ENCODE data around the gene ANKRD16.
"Not testable (repeated sequence)": the region's sequence is repeated elsewhere in the genome, so short reads cannot be mapped to it uniquely, and the experiment has no call there.

ANKRD16 gene

DNA sequence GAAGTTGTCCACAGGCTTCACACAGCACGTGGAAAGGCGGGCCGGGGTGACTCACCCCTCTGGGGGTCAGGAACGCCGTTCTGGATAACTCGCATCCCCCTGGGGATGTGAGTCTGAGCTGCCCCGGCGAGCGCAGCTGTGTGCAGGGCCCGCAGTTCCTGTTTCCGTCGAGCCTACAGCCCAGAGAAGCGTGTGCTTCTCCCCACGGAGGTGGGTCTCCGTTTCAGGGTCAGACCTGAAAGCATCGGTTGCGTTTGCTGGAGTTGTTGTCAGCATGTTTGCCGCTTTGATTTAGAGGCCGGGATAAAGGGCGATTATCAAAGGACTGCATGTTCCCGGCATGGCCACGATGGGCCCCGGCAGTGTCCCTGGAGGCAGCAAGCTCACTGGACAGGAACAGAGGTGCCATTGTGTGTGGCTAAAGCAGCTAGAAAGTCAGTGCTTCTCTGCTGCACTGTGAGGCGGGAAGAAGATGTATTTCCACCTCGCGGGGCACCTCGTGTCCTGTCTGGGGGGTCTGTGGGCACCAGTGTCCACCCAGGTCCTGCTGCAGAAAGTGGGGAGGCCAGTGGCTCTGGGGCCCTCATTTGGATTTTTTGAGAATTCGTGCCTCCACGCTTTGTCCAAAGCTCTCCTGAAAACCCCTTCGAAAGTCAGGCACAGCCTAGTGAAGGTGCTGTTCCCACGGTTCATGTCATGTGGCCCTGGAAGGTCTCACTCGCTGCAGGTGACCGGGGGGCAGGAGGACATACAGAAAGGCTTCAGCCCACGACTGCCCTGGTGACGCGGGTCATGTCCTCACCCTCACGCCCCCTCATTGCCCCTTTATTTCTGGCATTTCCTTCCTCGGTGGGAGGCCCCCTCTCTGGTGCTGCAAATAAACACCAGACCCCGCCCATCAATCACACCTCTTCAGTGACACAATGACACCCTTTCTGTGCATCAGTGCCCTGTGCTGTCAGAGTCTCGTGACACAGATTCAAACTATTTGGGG lies 49.1 kb downstream of the ANKRD16 start:
- H3K9me3 Mint-ChIP-seq, result no peaks in the 10 kb centered on the region
- no peaks in the 10 kb centered on the region for H3K36me3 Mint-ChIP-seq
- DNase-seq (ENCODE audit: low spot score in 2 of 2), result no peak
- H3K4me3 Mint-ChIP-seq, result no peak overlapping the region
- ATAC-seq, result peak; percentile 57
- peaks cover 9% of the 10 kb centered on the region for H3K4me1 Mint-ChIP-seq
- peak overlapping the region; percentile 32 for H3K27ac Mint-ChIP-seq

DNA sequence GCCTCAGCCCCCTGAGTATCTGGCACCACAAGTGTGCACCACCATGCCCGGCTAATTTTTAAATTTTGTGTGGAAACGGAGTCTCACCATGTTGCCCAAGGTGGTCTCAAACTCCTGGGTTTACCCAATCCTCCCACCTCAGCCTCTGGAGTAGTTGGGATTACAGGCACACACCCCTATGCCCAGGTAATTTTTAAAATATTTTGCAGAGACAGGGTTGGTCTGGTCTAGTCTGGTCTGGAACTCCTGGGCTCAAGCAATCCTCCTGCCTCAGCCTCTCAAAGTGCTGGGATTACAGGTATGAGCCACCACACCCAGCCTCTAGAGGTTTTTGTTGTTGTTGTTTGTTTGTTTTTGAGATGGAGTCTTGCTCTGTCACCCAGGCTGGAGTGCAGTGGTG lies 53.5 kb downstream of the ANKRD16 start:
- H3K4me1 Mint-ChIP-seq, H3K4me3 Mint-ChIP-seq, ATAC-seq: not testable (repeated sequence)

DNA sequence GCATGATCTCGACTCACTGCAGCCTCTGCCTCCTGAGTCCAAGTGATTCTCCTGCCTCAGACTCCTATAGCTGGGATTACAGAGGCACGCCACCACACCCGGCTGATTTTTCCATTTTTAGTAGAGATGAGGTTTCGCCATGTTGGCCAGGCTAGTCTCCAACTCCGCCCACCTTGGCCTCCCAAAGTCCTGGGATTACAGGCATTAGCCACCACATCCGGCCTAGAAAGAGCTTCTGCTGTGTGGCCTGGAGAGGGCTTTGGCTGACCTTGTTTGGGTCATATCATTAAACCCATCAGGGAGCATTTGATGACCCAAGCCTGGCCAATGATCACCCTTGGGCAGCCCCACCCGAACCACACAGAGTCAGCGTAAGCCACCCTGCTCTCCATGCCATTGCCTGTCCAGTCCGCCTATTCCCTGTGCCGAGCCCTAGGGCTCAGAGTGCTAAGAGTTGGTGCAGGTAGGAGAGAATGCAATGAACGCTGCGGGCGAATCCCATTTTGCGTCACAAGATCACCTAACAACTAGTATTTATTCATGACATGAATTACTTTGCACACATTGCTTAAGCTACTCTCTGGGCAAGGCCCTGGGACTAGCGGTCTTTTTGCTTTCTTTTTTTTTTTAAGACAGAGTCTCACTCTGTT lies 54.1 kb downstream of the ANKRD16 start:
- H3K9me3 Mint-ChIP-seq, result no peaks in the 10 kb centered on the region
- no peak overlapping the region for H3K27ac Mint-ChIP-seq
- H3K36me3 Mint-ChIP-seq, result no peaks in the 10 kb centered on the region
- H3K4me3 Mint-ChIP-seq, result no peak overlapping the region
- ATAC-seq, result no peak
- no peaks in the 10 kb centered on the region for H3K4me1 Mint-ChIP-seq
- DNase-seq (ENCODE audit: low spot score in 2 of 2), result no peak

More for the DNA sequence above, 53.5 kb downstream of the ANKRD16 start:
- DNase-seq (ENCODE audit: low spot score in 2 of 2); H3K9me3 Mint-ChIP-seq; H3K27ac Mint-ChIP-seq; H3K36me3 Mint-ChIP-seq: not testable (repeated sequence)

DNA sequence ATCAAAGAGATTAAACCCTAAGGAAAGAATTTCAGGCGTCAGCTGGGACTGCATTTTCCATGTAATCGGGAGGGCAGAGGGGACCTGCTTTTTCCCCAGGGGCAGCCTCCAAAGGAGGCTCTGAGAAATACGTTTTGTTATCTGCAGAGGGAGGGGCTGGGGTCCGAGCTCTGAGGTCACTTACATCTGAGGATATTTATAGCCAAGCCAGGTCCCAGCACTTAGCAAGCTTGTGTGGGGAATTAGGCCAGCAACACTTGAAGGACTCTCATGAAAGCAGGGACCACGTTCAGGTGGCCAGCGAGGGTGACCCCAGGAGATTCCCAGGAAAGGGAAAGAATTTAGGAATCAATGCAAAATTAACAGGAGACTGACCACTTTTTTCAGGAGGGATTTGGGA lies 55.9 kb downstream of the ANKRD16 start:
- ATAC-seq (no peak), DNase-seq (ENCODE audit: low spot score in 2 of 2) (no peak)
- Mint-ChIP-seq H3K36me3 (no peaks in the 10 kb centered on the region), H3K27ac (no peak overlapping the region), H3K9me3 (no peaks in the 10 kb centered on the region), H3K4me1 (no peaks in the 10 kb centered on the region), H3K4me3 (no peak overlapping the region)

DNA sequence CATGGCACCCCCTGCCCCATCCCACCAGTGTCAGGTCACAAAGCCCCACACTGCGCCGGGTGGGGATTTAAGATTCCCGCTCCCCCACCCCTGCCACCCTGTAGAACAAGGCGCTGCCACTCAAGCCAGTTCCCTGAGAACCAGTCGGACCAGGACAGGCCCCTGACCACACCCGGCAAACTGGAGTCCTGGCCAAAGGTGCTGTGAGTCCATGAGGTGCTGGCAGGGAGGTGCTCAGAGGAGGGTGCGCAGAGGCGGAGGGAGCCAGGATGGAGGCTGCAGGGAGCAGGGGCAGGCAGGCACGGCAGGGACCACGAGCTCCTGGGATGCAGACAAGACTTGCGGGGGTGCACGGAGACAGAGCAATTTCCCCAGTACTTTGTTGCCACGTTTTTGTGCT lies 56.7 kb downstream of the ANKRD16 start:
- Mint-ChIP-seq H3K9me3 (no peaks in the 10 kb centered on the region), H3K27ac (no peak overlapping the region), H3K4me3 (no peak overlapping the region), H3K36me3 (no peaks in the 10 kb centered on the region), H3K4me1 (no peaks in the 10 kb centered on the region)
- DNase-seq (ENCODE audit: low spot score in 2 of 2) (no peak), ATAC-seq (no peak)

DNA sequence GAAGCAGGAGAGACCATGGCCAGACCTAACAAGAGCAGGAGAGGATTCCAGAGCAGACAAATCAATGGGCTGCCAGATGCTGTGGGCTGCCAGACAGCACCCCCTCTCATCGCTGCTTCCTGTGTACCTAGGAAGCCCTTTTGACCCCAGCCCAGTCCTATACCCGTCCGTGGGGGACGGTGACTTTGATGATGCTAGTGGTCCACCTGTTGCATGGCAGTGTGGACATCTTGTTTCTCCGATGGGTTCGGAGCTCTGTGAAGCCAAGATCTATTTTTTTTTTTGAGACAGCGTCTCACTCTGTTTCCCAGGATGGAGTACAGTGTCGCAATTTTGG lies 58.3 kb downstream of the ANKRD16 start:
- H3K9me3 Mint-ChIP-seq, result no peaks in the 10 kb centered on the region
- H3K36me3 Mint-ChIP-seq, result no peaks in the 10 kb centered on the region
- peak overlapping the region; percentile 43 for H3K27ac Mint-ChIP-seq
- no peaks in the 10 kb centered on the region for H3K4me1 Mint-ChIP-seq
- ATAC-seq, result no peak
- H3K4me3 Mint-ChIP-seq, result no peak overlapping the region
- no peak for DNase-seq (ENCODE audit: low spot score in 2 of 2)

DNA sequence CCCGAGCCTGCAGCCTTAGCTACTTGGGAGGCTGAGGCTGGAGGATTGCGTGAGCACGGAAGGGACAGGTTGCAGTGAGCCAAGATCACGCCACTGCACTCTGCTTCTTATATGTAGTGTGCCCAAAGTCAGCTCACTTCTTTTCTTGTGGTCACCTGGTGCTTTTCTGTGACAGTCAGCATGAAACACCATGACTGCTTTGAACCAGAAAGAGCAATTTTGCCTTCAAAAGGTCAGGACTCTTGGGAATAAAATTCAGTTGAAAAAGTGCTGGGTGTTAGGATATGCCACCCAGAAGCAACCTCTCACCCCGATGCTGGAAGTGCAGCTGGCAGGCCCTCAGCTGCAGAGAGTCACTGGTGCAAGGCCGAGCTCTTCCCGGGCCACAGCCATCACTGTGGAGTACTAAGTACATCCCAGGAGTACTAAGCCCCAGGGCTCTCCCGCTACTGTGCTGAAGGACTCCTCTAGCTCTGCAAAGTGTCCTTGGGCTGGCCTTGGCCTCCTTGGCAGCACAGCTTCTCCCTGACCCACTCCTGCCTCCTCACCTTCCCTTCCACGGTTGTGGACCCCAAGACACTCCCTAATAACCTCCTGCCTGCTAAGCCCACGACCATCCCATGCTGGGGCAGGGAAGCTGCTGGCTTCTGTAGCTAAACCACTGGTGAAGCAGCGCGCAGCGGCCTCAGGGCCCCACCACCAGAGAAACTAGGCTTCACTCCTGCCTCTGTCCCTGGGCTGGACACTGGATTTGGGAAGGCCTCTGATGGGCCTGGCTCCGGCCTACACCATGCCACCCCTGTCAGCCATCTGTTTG lies 58.9 kb downstream of the ANKRD16 start:
- H3K36me3 Mint-ChIP-seq, result no peaks in the 10 kb centered on the region
- H3K27ac Mint-ChIP-seq, result peak overlapping the region; percentile 43
- H3K4me1 Mint-ChIP-seq, result no peaks in the 10 kb centered on the region
- H3K4me3 Mint-ChIP-seq, result no peak overlapping the region
- DNase-seq (ENCODE audit: low spot score in 2 of 2), result no peak
- ATAC-seq, result peak; percentile 31
- H3K9me3 Mint-ChIP-seq, result no peaks in the 10 kb centered on the region

DNA sequence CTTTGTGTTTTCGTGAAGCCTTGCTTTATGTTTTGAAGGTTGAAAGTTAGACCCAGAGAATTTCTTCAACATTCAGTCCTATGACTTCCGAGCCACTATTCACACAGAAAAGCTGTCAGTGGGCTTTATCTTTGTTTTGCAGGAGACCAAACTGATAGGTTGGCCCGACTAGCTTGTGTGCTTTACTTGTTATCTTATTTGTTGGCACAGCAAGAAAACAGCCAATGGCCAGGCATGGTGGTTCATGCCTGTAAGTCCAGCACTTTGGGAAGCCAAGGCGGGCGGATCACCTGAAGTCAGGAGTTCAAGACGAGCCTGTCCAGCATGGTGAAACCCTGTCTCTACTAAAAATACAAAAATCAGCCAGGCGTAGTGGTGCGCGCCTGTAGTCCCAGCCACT lies 60.4 kb downstream of the ANKRD16 start:
- DNase-seq (ENCODE audit: low spot score in 2 of 2) (no peak), ATAC-seq (no peak)
- Mint-ChIP-seq H3K27ac (no peak overlapping the region), H3K36me3 (no peaks in the 10 kb centered on the region), H3K9me3 (no peaks in the 10 kb centered on the region), H3K4me3 (no peak overlapping the region), H3K4me1 (no peaks in the 10 kb centered on the region)

DNA sequence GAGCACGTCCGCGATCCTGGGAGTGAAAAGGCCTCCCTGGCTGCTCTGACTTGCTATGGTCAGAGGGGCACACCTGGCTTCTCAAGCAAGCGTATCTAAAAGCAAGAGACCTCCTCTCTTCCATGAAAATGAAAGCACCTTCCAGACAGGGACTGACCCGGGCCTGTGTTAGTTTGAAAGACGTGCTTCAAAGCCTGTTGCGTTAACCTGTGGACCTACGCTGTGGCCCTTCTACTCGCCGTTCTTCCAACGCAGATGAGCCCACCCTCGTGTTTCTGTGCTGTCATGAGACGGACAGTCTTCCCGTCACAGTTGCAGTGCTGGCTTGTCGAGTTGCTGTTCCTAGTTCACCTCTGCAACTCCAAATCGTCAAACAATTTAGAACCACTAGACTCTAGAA lies 61.0 kb downstream of the ANKRD16 start:
- ATAC-seq (no peak), DNase-seq (ENCODE audit: low spot score in 2 of 2) (no peak)
- H3K4me1 Mint-ChIP-seq, result no peaks in the 10 kb centered on the region
- H3K4me3 Mint-ChIP-seq, result no peak overlapping the region
- no peak overlapping the region for H3K27ac Mint-ChIP-seq
- no peaks in the 10 kb centered on the region for H3K9me3 Mint-ChIP-seq
- no peaks in the 10 kb centered on the region for H3K36me3 Mint-ChIP-seq

DNA sequence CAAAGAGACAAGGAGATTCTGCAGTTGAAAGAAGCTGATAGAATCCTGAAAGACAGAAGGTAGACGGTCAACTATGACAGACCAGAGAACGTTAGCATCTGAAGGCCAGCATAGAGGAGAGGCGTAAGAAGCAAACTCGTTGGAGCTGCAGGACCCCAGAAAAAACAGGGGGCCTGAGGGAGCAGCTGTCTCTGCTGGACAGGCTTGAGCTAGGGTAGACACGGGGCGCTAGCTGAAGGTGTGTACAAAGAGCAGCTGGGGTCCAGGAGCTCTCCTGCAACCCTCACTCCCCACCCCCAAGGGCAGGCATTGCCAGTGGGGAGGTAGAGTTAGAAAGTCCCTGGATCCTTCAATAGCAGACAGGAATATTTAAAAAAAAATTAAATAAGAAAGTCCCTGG lies 61.9 kb downstream of the ANKRD16 start:
- no peak for DNase-seq (ENCODE audit: low spot score in 2 of 2)
- no peaks in the 10 kb centered on the region for H3K9me3 Mint-ChIP-seq
- H3K27ac Mint-ChIP-seq, result no peak overlapping the region
- ATAC-seq, result no peak
- H3K36me3 Mint-ChIP-seq, result no peaks in the 10 kb centered on the region
- no peaks in the 10 kb centered on the region for H3K4me1 Mint-ChIP-seq
- H3K4me3 Mint-ChIP-seq, result no peak overlapping the region

DNA sequence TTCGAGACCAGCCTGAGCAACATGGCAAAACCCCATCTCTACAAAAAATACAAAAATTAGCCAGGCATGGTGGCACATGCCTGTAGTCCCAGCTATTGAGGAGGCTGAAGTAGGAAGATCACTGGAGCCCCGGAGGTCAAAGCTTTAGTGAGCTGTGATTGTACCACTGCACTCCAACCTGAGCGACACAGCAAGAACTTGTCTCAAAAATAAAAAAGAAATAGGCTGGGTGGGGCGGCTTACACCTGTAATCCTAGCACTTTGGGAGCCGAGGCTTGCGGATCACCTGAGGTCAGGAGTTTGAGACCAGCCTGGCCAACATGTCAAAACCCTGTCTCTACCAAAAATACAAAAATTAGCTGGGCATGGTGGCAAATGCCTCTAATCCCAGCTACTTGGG lies 63.2 kb downstream of the ANKRD16 start:
- not testable (repeated sequence) for ATAC-seq; H3K9me3 Mint-ChIP-seq; H3K36me3 Mint-ChIP-seq; H3K27ac Mint-ChIP-seq; H3K4me3 Mint-ChIP-seq; DNase-seq (ENCODE audit: low spot score in 2 of 2); H3K4me1 Mint-ChIP-seq

DNA sequence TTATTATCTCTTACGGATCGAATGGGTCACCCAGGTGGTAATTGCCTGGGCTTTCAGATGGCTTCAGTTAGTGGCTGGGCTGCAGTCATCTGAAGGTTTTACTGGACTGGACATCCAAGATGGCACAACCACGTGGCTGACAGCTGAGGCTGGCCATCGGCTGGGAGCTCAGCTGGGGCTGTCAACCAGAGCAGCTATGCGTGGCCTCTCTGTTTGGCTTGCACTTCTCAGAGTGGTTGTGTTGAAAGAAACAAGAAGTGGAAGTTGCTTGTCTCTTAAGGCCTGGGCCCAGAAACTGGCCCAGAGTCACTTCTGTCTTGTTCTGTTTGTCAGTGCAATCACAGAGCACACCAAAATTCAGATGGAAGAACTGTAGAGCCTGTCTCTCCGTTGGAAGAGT lies 70.8 kb downstream of the ANKRD16 start:
- peaks cover 47% of the 10 kb centered on the region for H3K4me1 Mint-ChIP-seq
- H3K27ac Mint-ChIP-seq, result peak overlapping the region; percentile 82
- peaks cover 4% of the 10 kb centered on the region for H3K9me3 Mint-ChIP-seq
- H3K4me3 Mint-ChIP-seq, result no peak overlapping the region
- peaks cover 11% of the 10 kb centered on the region for H3K36me3 Mint-ChIP-seq
- DNase-seq (ENCODE audit: low spot score in 2 of 2) (no peak), ATAC-seq (no peak)

DNA sequence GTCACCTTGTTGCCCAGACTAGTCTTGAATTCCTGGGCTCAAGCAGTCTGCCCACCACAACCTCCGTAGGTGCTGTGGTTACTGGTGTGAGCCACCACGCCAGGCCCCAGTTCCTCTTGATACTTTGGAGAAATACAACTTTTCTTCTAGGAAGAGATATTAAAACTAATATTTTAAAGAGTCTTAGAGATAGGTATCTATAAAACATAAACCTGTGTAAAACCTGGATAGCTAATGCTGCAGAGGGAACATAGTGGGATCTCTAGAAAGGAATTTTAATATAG lies 71.7 kb downstream of the ANKRD16 start:
- Mint-ChIP-seq H3K36me3 (peaks cover 20% of the 10 kb centered on the region), H3K27ac (peak overlapping the region; percentile 14), H3K9me3 (peaks cover 4% of the 10 kb centered on the region), H3K4me3 (no peak overlapping the region), H3K4me1 (peaks cover 47% of the 10 kb centered on the region)
- DNase-seq (ENCODE audit: low spot score in 2 of 2) (no peak), ATAC-seq (no peak)

DNA sequence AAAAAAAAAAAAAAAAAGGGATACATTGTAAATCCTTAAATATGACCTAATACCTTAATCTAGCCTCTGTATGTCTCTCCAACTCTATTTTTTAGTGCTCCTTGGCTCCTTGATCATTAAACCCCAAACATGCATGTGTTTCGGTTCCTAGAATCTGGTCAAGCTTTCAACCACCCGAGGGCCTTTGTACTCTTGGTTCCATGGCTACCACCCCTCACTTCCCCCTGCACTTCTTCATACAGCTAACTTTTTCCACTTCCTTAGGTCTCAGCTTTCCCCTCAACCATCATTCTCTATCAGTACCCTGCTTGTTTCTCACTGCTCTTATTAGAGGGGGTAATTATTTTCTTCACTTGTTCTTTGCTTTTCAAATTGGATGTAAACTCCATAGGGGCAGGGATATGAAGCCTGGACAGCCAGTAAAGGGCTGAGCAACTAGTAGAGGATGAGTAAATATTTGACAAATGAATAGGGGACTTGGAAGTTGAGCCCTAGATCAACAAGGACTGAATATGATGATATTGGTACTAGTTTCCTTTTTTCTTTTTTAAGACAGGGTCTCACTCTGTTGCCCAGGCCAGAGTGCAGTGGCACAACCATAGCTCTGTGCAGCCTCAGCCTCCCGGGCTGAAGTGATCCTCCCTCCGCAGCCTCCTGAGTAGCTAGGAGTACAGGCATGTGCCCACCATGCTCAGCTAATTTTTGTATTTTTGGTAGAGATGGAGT lies 72.2 kb downstream of the ANKRD16 start:
- H3K4me1 Mint-ChIP-seq, result peaks cover 47% of the 10 kb centered on the region
- ATAC-seq (no peak), DNase-seq (ENCODE audit: low spot score in 2 of 2) (no peak)
- peaks cover 24% of the 10 kb centered on the region for H3K36me3 Mint-ChIP-seq
- H3K4me3 Mint-ChIP-seq, result peak overlapping the region; percentile 3
- peaks cover 4% of the 10 kb centered on the region for H3K9me3 Mint-ChIP-seq
- H3K27ac Mint-ChIP-seq, result peak overlapping the region; percentile 14

DNA sequence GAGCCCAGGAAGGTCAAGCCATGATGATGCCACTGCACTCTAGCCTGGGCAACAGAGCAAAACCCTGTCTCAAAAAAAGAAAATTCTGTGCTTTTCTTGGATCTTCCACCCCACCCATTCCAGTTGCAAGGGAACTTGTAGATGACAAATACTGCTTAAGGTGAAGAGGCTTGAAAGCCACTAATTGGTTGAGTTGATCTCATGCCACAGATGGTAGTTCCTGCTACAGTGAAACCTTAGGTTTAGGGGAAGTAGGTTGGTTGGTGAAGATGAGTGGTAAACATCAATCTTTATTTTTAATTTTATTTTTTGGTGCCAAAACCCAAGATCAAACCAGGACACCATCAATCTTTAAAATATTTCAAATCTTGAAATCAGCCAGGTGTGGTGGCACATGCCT lies 73.5 kb downstream of the ANKRD16 start:
- no peak overlapping the region for H3K4me3 Mint-ChIP-seq
- no peak overlapping the region for H3K27ac Mint-ChIP-seq
- ATAC-seq, result no peak
- H3K9me3 Mint-ChIP-seq, result peaks cover 4% of the 10 kb centered on the region
- DNase-seq (ENCODE audit: low spot score in 2 of 2), result no peak
- peaks cover 37% of the 10 kb centered on the region for H3K36me3 Mint-ChIP-seq
- peaks cover 52% of the 10 kb centered on the region for H3K4me1 Mint-ChIP-seq
